Progenitor cell of endocrine pancreas (in vitro differentiated cells): ENCODE measurements around the gene SLC26A5. TPM values are rescaled to one million over a fixed set of nuclear protein-coding genes. Genes with fewer than 3 reads are reported as not detected.

ENCODE experiments used
- DNase-seq: peaks from one replicate; pipeline ENCODE4 v3.0.0; 2021; ENCODE audit warnings: low spot score; ENCODE audit not compliant: unreplicated experiment
- H3K27ac Mint-ChIP-seq: 2 replicates; pipeline ENCODE4 v1.8.0; 2021; ENCODE audit warnings: mild to moderate bottlenecking, moderate library complexity, mixed read lengths
- H3K27me3 Mint-ChIP-seq: 2 replicates; pipeline ENCODE4 v1.8.0; 2021; ENCODE audit warnings: mixed read lengths
- H3K36me3 Mint-ChIP-seq: 2 replicates; pipeline ENCODE4 v1.8.0; 2022; ENCODE audit warnings: mixed read lengths; ENCODE audit not compliant: insufficient read depth
- H3K4me1 Mint-ChIP-seq: 2 replicates; pipeline ENCODE4 v1.8.0; 2021; ENCODE audit warnings: low read depth, mixed read lengths
- H3K4me3 Mint-ChIP-seq: 2 replicates; pipeline ENCODE4 v1.8.0; 2021; ENCODE audit warnings: low read depth, mild to moderate bottlenecking, moderate library complexity, mixed read lengths
- H3K9me3 Mint-ChIP-seq: 2 replicates; pipeline ENCODE4 v1.8.0; 2021; ENCODE audit warnings: low read depth, mixed read lengths
- total RNA-seq: library from RNA; stranded (reverse); gene quantifications from 2 replicates; pipeline ENCODE4 v1.2.1, GENCODE V29; 2021
- TF ChIP-seq, protein P1 (sequence below): fragments of 200-600 bp; sonication (generic); IDR thresholded peaks from one replicate; pipeline ENCODE4 v1.5.0; 2021; ENCODE audit warnings: antibody characterized with exemption, mild to moderate bottlenecking; ENCODE audit not compliant: unreplicated experiment

The SLC26A5 gene
- total RNA-seq, 1 donor from 2014 or later, result 0.17 TPM

DNA sequence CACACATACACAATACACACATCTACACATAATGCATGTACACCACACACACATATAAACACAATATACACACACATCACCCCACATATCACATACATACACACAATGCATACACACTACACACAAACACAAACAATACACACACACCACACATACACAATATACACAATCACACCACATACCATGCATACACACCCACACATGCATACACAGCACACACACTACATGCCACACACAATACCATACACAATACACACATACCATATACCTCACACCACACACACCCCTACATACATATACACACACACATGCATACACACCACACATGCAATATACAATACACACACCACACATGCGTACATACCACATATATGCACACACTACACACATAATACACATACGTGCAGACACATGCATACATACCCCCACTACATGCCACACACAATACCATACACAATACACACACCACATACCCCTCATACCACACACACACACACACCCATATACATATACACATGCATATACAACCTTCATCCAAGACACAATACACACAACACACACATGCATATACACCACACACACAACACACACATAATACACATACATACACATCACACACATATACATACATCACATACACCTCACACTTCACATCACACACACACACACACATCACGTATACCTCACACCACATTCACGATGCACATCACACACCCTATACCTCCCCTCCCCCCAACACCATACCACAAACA, 64.6 kb downstream of the SLC26A5 start:
- no peak for DNase-seq
- H3K27me3 Mint-ChIP-seq, result no peaks in the 10 kb centered on the region
- no peaks in the 10 kb centered on the region for H3K36me3 Mint-ChIP-seq
- no peak overlapping the region for H3K27ac Mint-ChIP-seq
- TF ChIP-seq, protein P1, sequence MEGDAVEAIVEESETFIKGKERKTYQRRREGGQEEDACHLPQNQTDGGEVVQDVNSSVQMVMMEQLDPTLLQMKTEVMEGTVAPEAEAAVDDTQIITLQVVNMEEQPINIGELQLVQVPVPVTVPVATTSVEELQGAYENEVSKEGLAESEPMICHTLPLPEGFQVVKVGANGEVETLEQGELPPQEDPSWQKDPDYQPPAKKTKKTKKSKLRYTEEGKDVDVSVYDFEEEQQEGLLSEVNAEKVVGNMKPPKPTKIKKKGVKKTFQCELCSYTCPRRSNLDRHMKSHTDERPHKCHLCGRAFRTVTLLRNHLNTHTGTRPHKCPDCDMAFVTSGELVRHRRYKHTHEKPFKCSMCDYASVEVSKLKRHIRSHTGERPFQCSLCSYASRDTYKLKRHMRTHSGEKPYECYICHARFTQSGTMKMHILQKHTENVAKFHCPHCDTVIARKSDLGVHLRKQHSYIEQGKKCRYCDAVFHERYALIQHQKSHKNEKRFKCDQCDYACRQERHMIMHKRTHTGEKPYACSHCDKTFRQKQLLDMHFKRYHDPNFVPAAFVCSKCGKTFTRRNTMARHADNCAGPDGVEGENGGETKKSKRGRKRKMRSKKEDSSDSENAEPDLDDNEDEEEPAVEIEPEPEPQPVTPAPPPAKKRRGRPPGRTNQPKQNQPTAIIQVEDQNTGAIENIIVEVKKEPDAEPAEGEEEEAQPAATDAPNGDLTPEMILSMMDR, result no peak
- H3K4me1 Mint-ChIP-seq, result no peaks in the 10 kb centered on the region
- H3K4me3 Mint-ChIP-seq, result no peak overlapping the region
- no peaks in the 10 kb centered on the region for H3K9me3 Mint-ChIP-seq

- Mint-ChIP-seq H3K36me3 (no peaks in the 10 kb centered on the region), H3K27ac (no peak overlapping the region), H3K27me3 (no peaks in the 10 kb centered on the region), H3K9me3 (no peaks in the 10 kb centered on the region), H3K4me1 (no peaks in the 10 kb centered on the region), H3K4me3 (no peak overlapping the region)
- no peak for DNase-seq
- TF ChIP-seq, protein P1, result no peak
Measured at GRCh38 chr7:103380395-103381191, 65.4 kb downstream of the SLC26A5 start.

- Mint-ChIP-seq H3K27ac (no peak overlapping the region), H3K4me3 (no peak overlapping the region), H3K36me3 (no peaks in the 10 kb centered on the region), H3K27me3 (no peaks in the 10 kb centered on the region), H3K9me3 (no peaks in the 10 kb centered on the region), H3K4me1 (no peaks in the 10 kb centered on the region)
- TF ChIP-seq, protein P1, result no peak
- no peak for DNase-seq
Measured at GRCh38 chr7:103379270-103379975, 66.6 kb downstream of the SLC26A5 start.

DNA sequence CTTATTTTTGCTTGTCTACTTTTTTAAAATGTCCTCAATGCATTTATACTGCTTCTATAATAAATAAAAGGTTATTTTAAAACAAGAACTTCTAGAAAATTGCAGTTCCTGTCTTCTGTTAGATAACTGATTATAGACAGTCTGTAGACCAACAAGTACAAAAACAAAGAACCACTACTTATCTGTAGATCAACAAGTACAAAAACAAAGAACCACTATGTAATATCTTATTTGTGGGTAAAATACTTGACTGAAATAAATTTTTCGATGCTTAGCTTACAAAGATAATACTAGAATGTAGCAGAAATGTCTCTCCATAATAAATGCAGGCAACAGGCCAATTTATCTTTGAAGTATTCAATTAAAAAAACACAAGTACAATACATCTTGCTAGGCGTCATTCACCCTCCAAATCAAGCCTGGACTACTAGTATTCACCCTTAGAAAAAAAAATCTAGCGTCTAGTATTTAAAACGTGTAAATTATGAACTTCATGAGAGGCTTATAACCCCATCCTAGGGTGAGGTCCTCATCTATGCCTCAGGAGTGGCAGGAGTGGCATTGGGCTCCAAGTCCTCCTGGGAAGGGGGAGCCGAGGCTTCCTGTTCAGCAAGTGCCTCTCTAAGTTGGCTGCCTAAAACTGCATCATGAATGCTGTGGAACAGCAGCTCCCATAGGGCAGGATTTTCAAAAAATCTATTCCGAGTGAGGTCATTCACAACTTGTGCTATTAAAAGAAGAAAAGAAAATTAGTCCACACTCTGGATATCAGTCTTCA, 72.0 kb downstream of the SLC26A5 start:
- TF ChIP-seq, protein P1, result no peak
- no peak for DNase-seq
- Mint-ChIP-seq H3K27me3 (no peaks in the 10 kb centered on the region), H3K27ac (no peak overlapping the region), H3K4me1 (no peaks in the 10 kb centered on the region), H3K4me3 (no peak overlapping the region), H3K36me3 (no peaks in the 10 kb centered on the region), H3K9me3 (no peaks in the 10 kb centered on the region)
